HL-60 (cell line): Measurements from ENCODE around the gene SHFL.

Experiments used
- DNase-seq, 2 experiments: peaks; one replicate each; pipeline ENCODE4 v3.0.0-alpha.2; 2010 to 2020; ENCODE audit warnings: low read depth in 1 of 2, low spot score in 1 of 2
- H3K27ac ChIP-seq: fragments of 250-450 bp; sonication (Bioruptor Pico); replicated peaks from 2 replicates; pipeline ENCODE4 v1.5.1; 2020; ENCODE audit warnings: mild to moderate bottlenecking, moderate library complexity
- H3K27me3 ChIP-seq: fragments of 250-450 bp; sonication (Bioruptor Pico); 2 replicates; pipeline ENCODE4 v1.5.1; 2021; ENCODE audit warnings: mild to moderate bottlenecking, moderate library complexity; ENCODE audit not compliant: insufficient read depth, poor library complexity, severe bottlenecking
- H3K4me3 ChIP-seq: replicated peaks from 2 replicates; pipeline ENCODE4 v1.5.1; 2011; ENCODE audit warnings: mild to moderate bottlenecking, control low read depth, low read length; ENCODE audit not compliant: insufficient read depth
- CTCF ChIP-seq: IDR thresholded peaks from one replicate; pipeline ENCODE4 v1.5.1; 2011; ENCODE audit warnings: low read length, control low read depth, inconsistent platforms; ENCODE audit not compliant: insufficient read depth
- GABPA ChIP-seq: IDR thresholded peaks from 2 replicates; pipeline ENCODE4 v1.6.1; 2012; ENCODE audit warnings: low read depth
- POLR2AphosphoS5 ChIP-seq: IDR thresholded peaks from 2 replicates; pipeline ENCODE4 v1.6.1; 2012; ENCODE audit warnings: low read depth
- SPI1 ChIP-seq: IDR thresholded peaks from 2 replicates; pipeline ENCODE4 v1.6.1; 2012; ENCODE audit warnings: low read depth, mild to moderate bottlenecking, borderline replicate concordance
- TF ChIP-seq, protein P1 (sequence below): IDR thresholded peaks from 2 replicates; pipeline ENCODE4 v1.6.1; 2012; ENCODE audit warnings: low read depth; ENCODE audit not compliant: insufficient replicate concordance

The SHFL gene

GRCh38 chr19:10037809-10038208, 48.3 kb upstream of the SHFL start:
- DNase-seq = no peak
- H3K4me3 ChIP-seq = no peak overlapping the region
- no peaks in the 10 kb centered on the region for H3K27me3 ChIP-seq

GRCh38 chr19:10043286-10043927, 42.7 kb upstream of the SHFL start:
- no peak for TF ChIP-seq GABPA
- TF ChIP-seq CTCF = no peak
- TF ChIP-seq, protein P1, sequence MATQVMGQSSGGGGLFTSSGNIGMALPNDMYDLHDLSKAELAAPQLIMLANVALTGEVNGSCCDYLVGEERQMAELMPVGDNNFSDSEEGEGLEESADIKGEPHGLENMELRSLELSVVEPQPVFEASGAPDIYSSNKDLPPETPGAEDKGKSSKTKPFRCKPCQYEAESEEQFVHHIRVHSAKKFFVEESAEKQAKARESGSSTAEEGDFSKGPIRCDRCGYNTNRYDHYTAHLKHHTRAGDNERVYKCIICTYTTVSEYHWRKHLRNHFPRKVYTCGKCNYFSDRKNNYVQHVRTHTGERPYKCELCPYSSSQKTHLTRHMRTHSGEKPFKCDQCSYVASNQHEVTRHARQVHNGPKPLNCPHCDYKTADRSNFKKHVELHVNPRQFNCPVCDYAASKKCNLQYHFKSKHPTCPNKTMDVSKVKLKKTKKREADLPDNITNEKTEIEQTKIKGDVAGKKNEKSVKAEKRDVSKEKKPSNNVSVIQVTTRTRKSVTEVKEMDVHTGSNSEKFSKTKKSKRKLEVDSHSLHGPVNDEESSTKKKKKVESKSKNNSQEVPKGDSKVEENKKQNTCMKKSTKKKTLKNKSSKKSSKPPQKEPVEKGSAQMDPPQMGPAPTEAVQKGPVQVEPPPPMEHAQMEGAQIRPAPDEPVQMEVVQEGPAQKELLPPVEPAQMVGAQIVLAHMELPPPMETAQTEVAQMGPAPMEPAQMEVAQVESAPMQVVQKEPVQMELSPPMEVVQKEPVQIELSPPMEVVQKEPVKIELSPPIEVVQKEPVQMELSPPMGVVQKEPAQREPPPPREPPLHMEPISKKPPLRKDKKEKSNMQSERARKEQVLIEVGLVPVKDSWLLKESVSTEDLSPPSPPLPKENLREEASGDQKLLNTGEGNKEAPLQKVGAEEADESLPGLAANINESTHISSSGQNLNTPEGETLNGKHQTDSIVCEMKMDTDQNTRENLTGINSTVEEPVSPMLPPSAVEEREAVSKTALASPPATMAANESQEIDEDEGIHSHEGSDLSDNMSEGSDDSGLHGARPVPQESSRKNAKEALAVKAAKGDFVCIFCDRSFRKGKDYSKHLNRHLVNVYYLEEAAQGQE = no peak
- no peak for DNase-seq
- H3K27ac ChIP-seq = no peak overlapping the region
- H3K4me3 ChIP-seq = no peak overlapping the region
- H3K27me3 ChIP-seq = no peaks in the 10 kb centered on the region

More at GRCh38 chr19:10037809-10038208, 48.3 kb upstream of the SHFL start:
- TF ChIP-seq, protein P1 = no peak
- TF ChIP-seq POLR2AphosphoS5 (no peak), CTCF (no peak), GABPA (no peak), SPI1 (no peak)
- H3K27ac ChIP-seq = no peak overlapping the region

GRCh38 chr19:10044390-10044789, 41.7 kb upstream of the SHFL start:
- Histone ChIP-seq H3K4me3 (no peak overlapping the region), H3K27ac (no peak overlapping the region), H3K27me3 (no peaks in the 10 kb centered on the region)
- TF ChIP-seq POLR2AphosphoS5 (no peak), SPI1 (no peak), CTCF (no peak), GABPA (no peak)
- TF ChIP-seq, protein P1 = no peak
- no peak for DNase-seq
